GM12864 (cell line): Measurements from ENCODE around the gene ASIC2.

Experiments used
- DNase-seq: peaks from one replicate; pipeline ENCODE4 v3.0.0-alpha.2; 2011; ENCODE audit warnings: low read depth
- H3K4me3 ChIP-seq: 2 replicates; pipeline ENCODE4 v1.5.1; 2011; ENCODE audit warnings: mild to moderate bottlenecking, low read depth, low read length, control low read depth
- CTCF ChIP-seq: IDR thresholded peaks from 2 replicates; pipeline ENCODE4 v1.5.1; 2011; ENCODE audit warnings: low read depth, mild to moderate bottlenecking, moderate library complexity, low read length, control low read depth, inconsistent platforms; ENCODE audit errors: missing control alignments

The ASIC2 gene

GRCh38 chr17:33291248-33292200, 1.6 kb downstream of the ASIC2 start:
- DNase-seq, result no peak
- H3K4me3 ChIP-seq, result no peak overlapping the region

GRCh38 chr17:33290253-33290652, 2.8 kb downstream of the ASIC2 start:
- TF ChIP-seq CTCF, result no peak
- no peak overlapping the region for H3K4me3 ChIP-seq
- no peak for DNase-seq

More at GRCh38 chr17:33291248-33292200, 1.6 kb downstream of the ASIC2 start:
- no peak for TF ChIP-seq CTCF

- DNase-seq, result no peak
- TF ChIP-seq CTCF, result no peak
- H3K4me3 ChIP-seq, result no peak overlapping the region
Measured at GRCh38 chr17:33288954-33289353, 4.1 kb downstream of the ASIC2 start.

- no peak overlapping the region for H3K4me3 ChIP-seq
- no peak for TF ChIP-seq CTCF
- no peak for DNase-seq
Measured at GRCh38 chr17:33287096-33287725, 5.9 kb downstream of the ASIC2 start.

- no peak for DNase-seq
- no peak for TF ChIP-seq CTCF
- H3K4me3 ChIP-seq, result no peak overlapping the region
Measured at GRCh38 chr17:33285413-33285812, 7.7 kb downstream of the ASIC2 start.

- no peak for TF ChIP-seq CTCF
- no peak for DNase-seq
- H3K4me3 ChIP-seq, result no peak overlapping the region
Measured at GRCh38 chr17:33284022-33284421, 9.1 kb downstream of the ASIC2 start.
